Activated T-cell treated with anti-CD3 and anti-CD28 coated beads, Interleukin-2, amount 50 U/mL, for 4 hours (primary cell): ENCODE results near the gene DCC. TPM values are rescaled to one million over a fixed set of nuclear protein-coding genes. Genes with fewer than 3 reads are reported as not detected.

ENCODE experiments used
- ATAC-seq, 2 donors: fragments of 200-7000 bp; cut with Tn5 transposase; one replicate each; pipeline ENCODE4 v1.10.0; 2021
- DNase-seq: peaks from one replicate; pipeline ENCODE4 v3.0.0-alpha.2; 2020
- H3K27me3 Mint-ChIP-seq: one replicate; pipeline ENCODE4 v1.8.0; 2021; ENCODE audit warnings: low read depth, mixed read lengths
- H3K36me3 Mint-ChIP-seq: one replicate; pipeline ENCODE4 v1.8.0; 2022; ENCODE audit warnings: mixed read lengths; ENCODE audit not compliant: insufficient read depth
- H3K4me1 Mint-ChIP-seq: one replicate; pipeline ENCODE4 v1.8.0; 2021; ENCODE audit warnings: low read depth, mixed read lengths
- H3K4me3 Mint-ChIP-seq: one replicate; pipeline ENCODE4 v1.8.0; 2021; ENCODE audit warnings: mild to moderate bottlenecking, moderate library complexity, mixed read lengths
- H3K9me3 Mint-ChIP-seq: one replicate; pipeline ENCODE4 v1.8.0; 2021; ENCODE audit warnings: mixed read lengths
- total RNA-seq, 3 donors: library from RNA; stranded (reverse); gene quantifications; one replicate each; pipeline ENCODE4 v1.2.1, GENCODE V29; 2021

The DCC gene
- total RNA-seq, 3 donors from 2014 or later, result not detected

- no peak for ATAC-seq
- Mint-ChIP-seq H3K4me3 (no peak overlapping the region), H3K4me1 (no peaks in the 10 kb centered on the region), H3K27me3 (no peaks in the 10 kb centered on the region), H3K36me3 (no peaks in the 10 kb centered on the region), H3K9me3 (no peaks in the 10 kb centered on the region)
- DNase-seq, result no peak
Observed at GRCh38 chr18:52596748-52597435, 256.9 kb downstream of the DCC start.

DNA sequence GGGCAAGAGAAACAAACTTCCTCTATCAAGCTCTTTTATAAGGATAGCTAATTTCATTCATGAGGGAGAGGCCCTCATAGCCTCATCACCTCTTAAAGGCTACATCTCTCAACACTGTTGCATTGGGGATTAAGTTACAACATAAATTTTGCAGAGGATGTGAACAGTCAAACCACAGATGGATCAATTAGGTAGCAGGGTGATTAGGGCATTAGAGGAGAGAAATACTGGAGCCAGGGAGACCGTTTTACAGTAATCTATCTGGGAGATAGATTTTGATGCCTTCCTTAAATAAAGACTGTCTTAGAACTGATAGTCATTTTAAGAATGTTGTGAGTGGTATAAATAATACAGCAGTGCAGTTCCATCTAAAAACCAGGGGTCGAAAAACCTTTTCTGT, 258.9 kb downstream of the DCC start:
- Mint-ChIP-seq H3K9me3 (no peaks in the 10 kb centered on the region), H3K4me3 (no peak overlapping the region), H3K36me3 (no peaks in the 10 kb centered on the region), H3K4me1 (no peaks in the 10 kb centered on the region), H3K27me3 (no peaks in the 10 kb centered on the region)
- ATAC-seq (no peak), DNase-seq (no peak)

- Mint-ChIP-seq H3K36me3 (no peaks in the 10 kb centered on the region), H3K4me1 (no peaks in the 10 kb centered on the region), H3K4me3 (no peak overlapping the region), H3K9me3 (no peaks in the 10 kb centered on the region), H3K27me3 (no peaks in the 10 kb centered on the region)
- no peak for DNase-seq
- no peak for ATAC-seq
Observed at GRCh38 chr18:52602820-52603219, 262.8 kb downstream of the DCC start.

GRCh38 chr18:52605345-52605744, 265.3 kb downstream of the DCC start:
- ATAC-seq (no peak), DNase-seq (no peak)
- Mint-ChIP-seq H3K4me3 (no peak overlapping the region), H3K27me3 (no peaks in the 10 kb centered on the region), H3K4me1 (no peaks in the 10 kb centered on the region), H3K9me3 (no peaks in the 10 kb centered on the region), H3K36me3 (no peaks in the 10 kb centered on the region)

- Mint-ChIP-seq H3K9me3 (no peaks in the 10 kb centered on the region), H3K36me3 (no peaks in the 10 kb centered on the region), H3K4me1 (no peaks in the 10 kb centered on the region), H3K4me3 (no peak overlapping the region), H3K27me3 (no peaks in the 10 kb centered on the region)
- no peak for DNase-seq
- no peak for ATAC-seq
Observed at GRCh38 chr18:52607985-52608384, 268.0 kb downstream of the DCC start.

DNA sequence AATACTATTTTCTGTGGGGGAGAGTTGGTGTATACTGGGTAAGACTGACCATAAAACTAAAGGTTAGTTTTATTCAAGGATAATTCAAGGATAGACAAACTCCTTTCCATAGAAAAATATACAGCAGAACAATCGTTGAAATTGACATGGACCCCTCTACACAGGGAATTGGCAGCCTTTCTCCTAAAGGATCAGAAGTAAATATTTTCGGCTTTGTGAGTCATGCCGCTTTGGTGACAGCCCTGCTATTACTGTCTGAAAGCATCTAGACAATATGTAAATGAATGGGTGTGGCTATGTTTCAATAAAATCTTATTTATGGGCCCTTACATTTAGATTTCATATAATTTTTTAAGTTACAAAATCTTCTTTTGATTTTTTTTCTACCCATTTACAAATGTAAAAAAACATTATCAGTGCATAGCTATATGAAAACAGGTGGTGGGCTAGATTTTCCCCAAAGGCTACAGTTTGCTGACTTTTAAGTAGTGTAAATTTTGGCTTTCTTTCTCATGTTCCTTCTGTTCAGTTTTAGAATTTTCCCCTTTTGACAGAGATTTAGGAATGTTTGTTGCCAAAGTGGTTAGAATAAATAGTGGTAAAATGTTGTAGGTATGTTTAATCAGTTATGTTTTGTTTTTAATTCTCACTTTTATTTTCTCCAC, 270.6 kb downstream of the DCC start:
- H3K9me3 Mint-ChIP-seq, result no peaks in the 10 kb centered on the region
- no peak for ATAC-seq

GRCh38 chr18:52612406-52612805, 272.4 kb downstream of the DCC start:
- DNase-seq, result no peak
- Mint-ChIP-seq H3K36me3 (no peaks in the 10 kb centered on the region), H3K27me3 (no peaks in the 10 kb centered on the region), H3K4me1 (no peaks in the 10 kb centered on the region), H3K4me3 (no peak overlapping the region), H3K9me3 (no peaks in the 10 kb centered on the region)
- no peak for ATAC-seq

More for the DNA sequence above, 270.6 kb downstream of the DCC start:
- Mint-ChIP-seq H3K4me1 (no peaks in the 10 kb centered on the region), H3K36me3 (no peaks in the 10 kb centered on the region), H3K27me3 (no peaks in the 10 kb centered on the region), H3K4me3 (no peak overlapping the region)
- DNase-seq, result no peak

DNA sequence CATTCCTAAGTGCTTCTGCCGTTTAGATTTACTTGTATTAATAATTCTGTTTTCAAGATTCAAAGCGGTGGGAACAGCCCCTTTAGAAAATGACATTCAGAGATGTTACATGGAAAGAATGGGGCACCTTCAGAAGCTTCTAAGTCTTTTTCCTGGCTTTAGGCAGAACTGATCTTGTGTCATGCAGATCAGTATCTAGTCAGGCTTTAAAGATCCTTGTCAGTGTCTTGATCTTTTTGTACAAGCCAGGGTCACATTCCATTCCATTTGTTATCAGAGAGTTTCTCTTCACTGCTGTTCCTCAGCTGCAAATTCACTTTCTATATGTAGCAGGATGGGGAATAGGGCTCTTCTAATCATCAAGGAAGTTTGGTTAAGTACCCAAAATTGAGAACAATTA, 275.3 kb downstream of the DCC start:
- no peaks in the 10 kb centered on the region for H3K4me1 Mint-ChIP-seq
- H3K27me3 Mint-ChIP-seq, result no peaks in the 10 kb centered on the region
- H3K9me3 Mint-ChIP-seq, result no peaks in the 10 kb centered on the region
- DNase-seq (no peak), ATAC-seq (no peak)
- no peak overlapping the region for H3K4me3 Mint-ChIP-seq
- H3K36me3 Mint-ChIP-seq, result no peaks in the 10 kb centered on the region

GRCh38 chr18:52615943-52616342, 275.9 kb downstream of the DCC start:
- ATAC-seq (no peak), DNase-seq (no peak)
- Mint-ChIP-seq H3K36me3 (no peaks in the 10 kb centered on the region), H3K4me3 (no peak overlapping the region), H3K9me3 (no peaks in the 10 kb centered on the region), H3K27me3 (no peaks in the 10 kb centered on the region), H3K4me1 (no peaks in the 10 kb centered on the region)

DNA sequence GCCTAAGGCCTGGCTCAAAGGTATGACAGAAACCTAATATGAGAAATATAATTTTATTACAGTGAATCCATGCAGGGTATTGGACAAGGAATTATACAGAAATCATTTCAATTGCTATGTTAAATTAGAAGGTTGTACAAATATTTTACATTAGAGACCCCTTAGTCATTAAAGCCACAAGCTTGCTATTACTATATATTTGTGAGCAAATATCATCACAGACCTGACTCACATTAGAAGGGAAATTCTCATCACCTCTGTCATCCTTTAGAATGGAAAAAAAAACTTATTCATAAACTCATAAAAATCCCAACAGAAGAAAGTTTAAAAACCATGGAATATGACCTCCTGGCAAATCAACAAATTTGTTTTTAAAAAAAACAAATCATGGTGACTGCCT, 277.9 kb downstream of the DCC start:
- no peaks in the 10 kb centered on the region for H3K27me3 Mint-ChIP-seq
- peaks cover 4% of the 10 kb centered on the region for H3K9me3 Mint-ChIP-seq
- no peak overlapping the region for H3K4me3 Mint-ChIP-seq
- no peaks in the 10 kb centered on the region for H3K36me3 Mint-ChIP-seq
- DNase-seq, result no peak
- H3K4me1 Mint-ChIP-seq, result no peaks in the 10 kb centered on the region
- ATAC-seq, result no peak

DNA sequence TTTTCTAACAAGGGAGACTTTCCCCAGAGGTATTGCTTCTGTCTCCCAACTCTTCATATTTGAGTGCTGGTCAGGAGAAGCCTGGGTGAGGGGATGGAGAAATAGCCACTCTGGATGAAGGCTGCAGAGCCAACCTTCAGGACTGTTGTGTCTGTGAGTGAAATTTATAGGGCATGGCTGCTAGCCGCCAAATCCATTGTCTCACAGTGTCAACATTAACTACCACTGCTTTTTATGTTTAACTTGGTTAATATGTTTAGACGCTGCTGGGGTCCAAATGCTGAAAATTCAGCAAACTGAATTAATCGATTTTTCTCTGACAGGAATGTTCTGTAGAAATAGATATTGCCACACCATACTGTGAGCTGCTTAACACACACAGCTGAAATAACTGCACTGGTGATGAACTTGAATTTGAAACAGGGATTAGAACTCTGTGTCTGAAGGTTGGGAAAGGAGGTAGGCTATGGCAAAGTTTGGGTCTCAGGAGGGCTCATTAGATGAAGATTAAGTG, 281.0 kb downstream of the DCC start:
- Mint-ChIP-seq H3K4me3 (no peak overlapping the region), H3K36me3 (no peaks in the 10 kb centered on the region), H3K4me1 (no peaks in the 10 kb centered on the region), H3K9me3 (peaks cover 4% of the 10 kb centered on the region), H3K27me3 (no peaks in the 10 kb centered on the region)
- ATAC-seq (no peak), DNase-seq (no peak)

DNA sequence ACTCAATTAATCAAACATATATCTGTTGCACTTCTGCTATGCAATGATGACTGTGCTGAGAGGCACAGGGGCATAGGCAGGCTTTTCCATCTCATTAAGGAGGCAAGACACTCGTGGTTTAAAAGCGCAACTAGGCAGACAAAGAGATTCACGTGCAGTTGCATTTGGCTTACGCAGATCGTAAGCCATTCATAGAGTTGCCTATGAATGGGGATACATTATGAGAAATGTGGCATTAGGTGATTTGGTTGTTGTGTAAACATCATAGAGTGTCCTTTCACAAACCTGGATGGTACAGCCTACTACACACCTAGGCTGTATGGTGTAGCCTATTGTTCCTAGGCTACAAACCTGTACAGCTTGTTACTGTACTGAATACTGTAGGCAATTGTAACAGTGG, 284.7 kb downstream of the DCC start:
- no peak for ATAC-seq
- H3K9me3 Mint-ChIP-seq, result peaks cover 4% of the 10 kb centered on the region
- no peaks in the 10 kb centered on the region for H3K4me1 Mint-ChIP-seq
- H3K4me3 Mint-ChIP-seq, result no peak overlapping the region
- H3K36me3 Mint-ChIP-seq, result no peaks in the 10 kb centered on the region
- no peaks in the 10 kb centered on the region for H3K27me3 Mint-ChIP-seq
- DNase-seq, result no peak

- Mint-ChIP-seq H3K27me3 (no peaks in the 10 kb centered on the region), H3K9me3 (peaks cover 5% of the 10 kb centered on the region), H3K4me1 (no peaks in the 10 kb centered on the region), H3K36me3 (no peaks in the 10 kb centered on the region), H3K4me3 (no peak overlapping the region)
- no peak for DNase-seq
- no peak for ATAC-seq
Observed at GRCh38 chr18:52636536-52636935, 296.5 kb downstream of the DCC start.

DNA sequence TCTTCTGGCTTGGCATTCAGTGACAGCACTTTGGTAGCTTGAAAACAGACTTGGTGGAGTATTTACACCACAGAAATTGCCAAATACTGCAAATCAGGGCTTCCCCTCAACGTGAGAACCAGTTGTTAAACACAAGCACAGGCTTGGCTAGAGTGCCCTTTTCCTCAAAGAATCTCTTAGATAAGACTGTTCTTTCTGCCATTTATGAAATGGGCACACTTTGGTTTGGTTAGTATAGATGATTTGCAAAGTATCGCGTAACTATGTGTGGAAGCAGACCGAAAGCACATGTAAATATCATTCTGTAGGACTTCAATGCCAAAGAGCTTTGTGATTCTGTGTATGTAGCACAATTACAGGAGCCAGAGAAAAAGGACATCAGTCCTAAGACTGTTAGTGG, 308.2 kb downstream of the DCC start:
- no peak for DNase-seq
- Mint-ChIP-seq H3K27me3 (no peaks in the 10 kb centered on the region), H3K4me3 (no peak overlapping the region), H3K36me3 (no peaks in the 10 kb centered on the region), H3K9me3 (no peaks in the 10 kb centered on the region), H3K4me1 (no peaks in the 10 kb centered on the region)
- ATAC-seq, result no peak

- Mint-ChIP-seq H3K36me3 (no peaks in the 10 kb centered on the region), H3K4me3 (no peak overlapping the region), H3K9me3 (peaks cover 3% of the 10 kb centered on the region), H3K27me3 (no peaks in the 10 kb centered on the region), H3K4me1 (no peaks in the 10 kb centered on the region)
- DNase-seq (no peak), ATAC-seq (no peak)
Observed at GRCh38 chr18:52652391-52652790, 312.4 kb downstream of the DCC start.
